ENCODE data around the gene MRO.

Gene MRO

DNA sequence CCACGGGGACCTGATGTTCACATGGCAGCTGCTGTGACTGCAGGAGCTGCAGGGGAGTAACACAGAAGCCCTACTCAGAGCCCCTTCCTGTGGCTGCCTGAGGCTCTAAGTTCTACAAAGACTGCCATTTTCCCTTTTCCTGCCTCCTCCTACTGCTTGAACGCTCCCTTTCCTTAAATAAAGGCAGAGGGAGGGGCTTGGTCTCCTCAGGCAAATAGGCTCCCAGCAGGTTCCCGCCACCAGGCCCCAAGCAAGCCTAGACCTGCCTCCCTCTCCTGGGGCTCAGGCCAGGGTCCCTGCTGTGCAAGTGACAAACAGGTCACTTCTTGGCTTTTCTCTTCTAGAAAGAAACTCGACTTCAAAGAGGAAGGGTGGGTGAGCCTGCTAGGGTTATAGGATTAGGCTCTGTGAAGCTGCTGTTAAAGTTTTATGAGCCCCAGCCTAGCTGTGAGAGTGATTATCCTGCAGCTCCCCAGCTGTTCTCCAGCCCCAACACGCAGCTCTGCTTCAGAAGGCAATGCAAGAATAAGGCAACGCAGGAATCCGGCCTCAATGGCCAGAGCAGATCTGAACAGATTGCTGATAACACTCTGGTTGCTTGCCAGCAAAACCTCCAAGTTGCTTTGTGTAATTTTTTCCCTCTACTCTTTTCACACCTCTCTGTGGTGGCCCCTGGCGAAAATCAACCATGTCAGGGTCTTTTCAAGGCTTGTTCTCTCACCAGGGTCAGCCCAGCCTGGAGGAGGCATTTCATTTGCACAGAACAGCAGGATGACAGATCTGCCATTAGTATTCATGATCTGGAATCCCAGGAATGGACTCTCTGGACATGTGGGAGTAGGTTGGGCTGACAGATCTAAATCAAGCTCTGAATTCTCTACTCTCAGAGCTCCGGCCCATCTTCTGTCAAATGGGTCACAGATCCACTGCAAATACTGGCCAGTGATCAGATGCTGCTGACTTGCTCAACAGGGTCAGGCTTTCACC, 71.3 kb downstream of the MRO start:
- H3K4me3 ChIP-seq (ENCODE audit: low read depth, low read length) = no peak overlapping the region

DNA sequence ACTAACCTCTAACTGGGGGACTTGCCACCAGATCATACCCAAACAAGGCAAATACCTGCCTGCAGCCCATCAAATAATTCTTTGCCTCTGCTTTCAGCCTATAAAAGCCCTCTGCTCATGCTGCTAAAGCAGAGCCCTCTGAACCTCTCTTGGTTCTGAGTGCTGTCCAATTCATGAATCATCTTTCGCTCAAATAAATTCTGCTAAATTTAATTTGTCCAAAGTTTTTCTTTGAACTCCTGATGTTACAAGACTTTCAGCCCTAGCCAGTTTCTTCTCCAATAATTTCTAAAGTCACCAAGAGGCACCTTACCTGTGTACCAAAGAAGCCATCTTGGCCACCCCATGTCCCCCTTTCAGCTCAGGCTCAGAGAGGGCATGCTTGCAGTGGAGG, 72.0 kb downstream of the MRO start:
- no peak overlapping the region for H3K4me3 ChIP-seq (ENCODE audit: low read depth, low read length)

DNA sequence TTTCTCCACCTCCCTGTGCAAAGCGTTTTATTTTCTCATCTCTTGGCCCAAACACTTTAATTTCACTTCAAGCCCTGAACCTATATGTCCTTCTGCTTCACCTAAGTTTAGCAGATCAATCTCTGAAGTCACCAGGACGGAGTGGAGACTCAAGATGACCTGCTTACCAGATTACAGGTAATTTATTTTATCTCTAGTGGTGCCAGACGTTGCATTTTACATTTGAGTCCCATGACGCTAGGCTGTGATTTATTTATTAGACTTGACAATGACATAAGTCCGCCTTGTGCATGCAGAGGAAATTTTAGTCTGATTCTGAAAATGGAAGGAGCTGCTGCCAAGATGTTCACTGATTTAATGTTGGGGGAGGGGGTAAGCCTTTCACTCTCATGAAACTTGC, 73.9 kb downstream of the MRO start:
- H3K4me3 ChIP-seq (ENCODE audit: low read depth, low read length) = no peak overlapping the region
